Ovary (tissue), 9 donors: ENCODE data around the gene TRAPPC2L. TPM values are rescaled to one million over a fixed set of nuclear protein-coding genes. Genes with fewer than 3 reads are reported as not detected.

Source experiments
- DNase-seq, 5 donors: peaks; one replicate each; pipeline ENCODE4 v3.0.0-alpha.2; 2019 to 2020
- H3K27ac ChIP-seq, 2 donors: fragments of 200-600 bp; one replicate each; pipeline versions ENCODE4 v1.5.1 to v1.8.0; 2019 to 2022
- H3K27me3 ChIP-seq: fragments of 200-600 bp; one replicate; pipeline ENCODE4 v1.8.0; 2022
- H3K36me3 ChIP-seq: fragments of 200-600 bp; sonication (generic); one replicate; pipeline ENCODE4 v1.5.1; 2019
- H3K4me1 ChIP-seq: one replicate; pipeline ENCODE4 v1.8.1; 2013; ENCODE audit warnings: mild to moderate bottlenecking, moderate library complexity; ENCODE audit not compliant: insufficient read depth
- H3K4me3 ChIP-seq: fragments of 200-600 bp; sonication (generic); one replicate; pipeline ENCODE4 v1.5.1; 2017
- H3K9me3 ChIP-seq, 2 donors: fragments of 200-600 bp in 1 of 2; sonication (generic) in 1 of 2; one replicate each; pipeline versions ENCODE4 v1.5.1 to v1.8.1; 2013 to 2019; ENCODE audit warnings: mild to moderate bottlenecking in 1 of 2, moderate library complexity in 1 of 2
- CTCF ChIP-seq, 3 donors: fragments of 450-650 bp in 2 of 3; fragments of 200-600 bp in 1 of 3; IDR thresholded peaks; one replicate each; pipeline versions ENCODE4 v1.5.1 to v1.8.0; 2016 to 2022; ENCODE audit warnings: antibody characterized with exemption in 3 of 3, mild to moderate bottlenecking in 1 of 3
- EP300 ChIP-seq: sonication (generic); formaldehyde crosslinking; IDR thresholded peaks from one replicate; pipeline ENCODE4 v1.6.1; 2017; ENCODE audit warnings: antibody characterized with exemption
- POLR2A ChIP-seq: fragments of 450-650 bp; IDR thresholded peaks from one replicate; pipeline ENCODE4 v1.6.1; 2017; ENCODE audit warnings: antibody characterized with exemption, mild to moderate bottlenecking, moderate library complexity
- WGBS, 3 donors: extraction: QIAGEN DNeasy Blood & Tissue Kit in 1 of 3; methylation state at CpG; one replicate each; pipeline versions ENCODE4 v1.1.5 to v1.1.7; 2013 to 2017; 5-methylcytosine and 5-hydroxymethylcytosine counted together
- intact Hi-C, 4 donors: fragments of 100-400 bp; cut with DNase I; formaldehyde crosslinking; loops; one replicate each; pipeline versions ENCODE4 v1.11.0 to v1.15.1; 2022 to 2023
- polyA plus RNA-seq, 2 donors: library from polyadenylated mRNA; stranded (reverse); fragments of 200-250 nt in 1 of 2; fragments of 350-450 nt in 1 of 2; fragmentation: Illumina TruSeq in 1 of 2; extraction: RNeasy Lipid Tissue Mini Kit (QIAGEN cat#74804) in 1 of 2; gene quantifications; one replicate each; pipeline ENCODE4 v1.2.3, GENCODE V29; 2013 to 2014
- total RNA-seq, 7 donors: library from RNA; depleted of rRNA in 2 of 7; stranded (reverse); fragments of >200 nt in 2 of 7; fragmentation: NEBNext Ultra II Directional in 3 of 7; extraction: Animal tissue kit (Norgen Biotek cat#: 25700) in 3 of 7; gene quantifications; one replicate each; pipeline versions ENCODE4 v1.1.0 to v1.2.4, GENCODE V29; 2016 to 2023
- donor health status: DM: no; HTN: no; CAD: no; lungs with moderate emphysema.
- donor health status: DM: no; HTN: no; CAD: no.
- donor health status: Bipolar disorder and iron deficiency.
- donor health status: DM: yes; HTN: yes; CAD: no.
- donor health status: DM: no; HTN: no; CAD: no.
- donor health status: DM: yes; HTN: yes; CAD: no.

The TRAPPC2L gene
- total and polyA plus RNA-seq, 9 donors: 37.2 to 101 (median 58.6) TPM

GRCh38 chr16:88842308-88842756 is 14.6 kb upstream of the TRAPPC2L start:
- H3K9me3 ChIP-seq: no peaks in the 10 kb centered on the region
- no peaks in the 10 kb centered on the region for H3K36me3 ChIP-seq
- no peak for DNase-seq
- WGBS, 3 donors: 88 to 93% (median 91%) methylated on average over 15 of the region's 15 CpGs
- TF ChIP-seq POLR2A (no peak), EP300 (no peak), CTCF (IDR thresholded peaks at IDR 0.05) (no peak)
- no peak overlapping the region for H3K4me3 ChIP-seq
- intact Hi-C loops: no loop called here
- no peaks in the 10 kb centered on the region for H3K4me1 ChIP-seq
- no peak overlapping the region for H3K27ac ChIP-seq
- no peaks in the 10 kb centered on the region for H3K27me3 ChIP-seq

- intact Hi-C loops: no loop called here
- Histone ChIP-seq H3K27me3 (no peaks in the 10 kb centered on the region), H3K9me3 (no peaks in the 10 kb centered on the region), H3K4me1 (no peaks in the 10 kb centered on the region), H3K27ac (no peak overlapping the region), H3K36me3 (no peaks in the 10 kb centered on the region), H3K4me3 (no peak overlapping the region)
- TF ChIP-seq CTCF (IDR thresholded peaks at IDR 0.05): no peak
- TF ChIP-seq POLR2A: no peak
- TF ChIP-seq EP300: no peak
- DNase-seq: no peak
- WGBS, 3 donors: 91 to 94% (median 92%) methylated on average over 23 to 25 of the region's 25 CpGs
Observed at GRCh38 chr16:88842806-88843205, 14.1 kb upstream of the TRAPPC2L start.

GRCh38 chr16:88843256-88843655 is 13.7 kb upstream of the TRAPPC2L start:
- no peak overlapping the region for H3K4me3 ChIP-seq
- no peaks in the 10 kb centered on the region for H3K4me1 ChIP-seq
- H3K27ac ChIP-seq: no peak overlapping the region
- WGBS, 3 donors: 93 to 95% (median 95%) methylated on average over 20 of the region's 20 CpGs
- H3K36me3 ChIP-seq: no peaks in the 10 kb centered on the region
- no peaks in the 10 kb centered on the region for H3K27me3 ChIP-seq
- DNase-seq: no peak
- TF ChIP-seq CTCF (IDR thresholded peaks at IDR 0.05) (no peak), EP300 (no peak), POLR2A (no peak)
- intact Hi-C loops: no loop called here
- no peaks in the 10 kb centered on the region for H3K9me3 ChIP-seq

GRCh38 chr16:88844419-88845036 is 12.4 kb upstream of the TRAPPC2L start:
- intact Hi-C loops: no loop called here
- no peaks in the 10 kb centered on the region for H3K9me3 ChIP-seq
- no peak overlapping the region for H3K4me3 ChIP-seq
- DNase-seq: no peak
- no peaks in the 10 kb centered on the region for H3K27me3 ChIP-seq
- 63 to 72% (median 65%) methylated on average over 11 of the region's 11 CpGs for whole genome bisulfite sequencing, 3 donors
- no peaks in the 10 kb centered on the region for H3K4me1 ChIP-seq
- no peak overlapping the region for H3K27ac ChIP-seq
- no peaks in the 10 kb centered on the region for H3K36me3 ChIP-seq
- TF ChIP-seq POLR2A: no peak
- no peak for TF ChIP-seq EP300
- no peak for TF ChIP-seq CTCF (IDR thresholded peaks at IDR 0.05)
